ENCODE measurements around the gene SYPL1.

DNA sequence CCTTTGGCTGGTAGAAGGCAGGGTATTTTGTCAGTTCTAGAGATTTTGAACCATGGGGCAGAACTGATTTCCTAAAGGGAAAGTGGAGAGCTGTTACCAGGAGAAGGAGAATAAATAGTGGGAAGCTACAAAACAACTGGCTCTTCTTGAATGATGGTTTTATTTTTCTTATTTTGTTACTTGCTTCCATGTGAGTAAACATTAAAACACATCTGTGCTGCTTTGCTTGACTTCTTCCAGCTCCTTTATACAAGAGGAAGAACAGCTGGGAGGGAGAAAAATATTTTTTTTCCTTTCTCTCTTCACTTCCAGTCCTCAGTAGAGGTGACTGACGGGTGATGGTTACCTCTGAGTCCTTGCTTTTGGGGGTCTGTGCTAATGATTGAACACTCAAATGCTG lies 30.0 kb upstream of the SYPL1 start:
- no peak for TF ChIP-seq POLR2A (IDR thresholded peaks at IDR 0.05)
- TF ChIP-seq, protein P1, sequence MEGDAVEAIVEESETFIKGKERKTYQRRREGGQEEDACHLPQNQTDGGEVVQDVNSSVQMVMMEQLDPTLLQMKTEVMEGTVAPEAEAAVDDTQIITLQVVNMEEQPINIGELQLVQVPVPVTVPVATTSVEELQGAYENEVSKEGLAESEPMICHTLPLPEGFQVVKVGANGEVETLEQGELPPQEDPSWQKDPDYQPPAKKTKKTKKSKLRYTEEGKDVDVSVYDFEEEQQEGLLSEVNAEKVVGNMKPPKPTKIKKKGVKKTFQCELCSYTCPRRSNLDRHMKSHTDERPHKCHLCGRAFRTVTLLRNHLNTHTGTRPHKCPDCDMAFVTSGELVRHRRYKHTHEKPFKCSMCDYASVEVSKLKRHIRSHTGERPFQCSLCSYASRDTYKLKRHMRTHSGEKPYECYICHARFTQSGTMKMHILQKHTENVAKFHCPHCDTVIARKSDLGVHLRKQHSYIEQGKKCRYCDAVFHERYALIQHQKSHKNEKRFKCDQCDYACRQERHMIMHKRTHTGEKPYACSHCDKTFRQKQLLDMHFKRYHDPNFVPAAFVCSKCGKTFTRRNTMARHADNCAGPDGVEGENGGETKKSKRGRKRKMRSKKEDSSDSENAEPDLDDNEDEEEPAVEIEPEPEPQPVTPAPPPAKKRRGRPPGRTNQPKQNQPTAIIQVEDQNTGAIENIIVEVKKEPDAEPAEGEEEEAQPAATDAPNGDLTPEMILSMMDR (IDR thresholded peaks at IDR 0.05) = no peak

Data from thyroid gland (tissue), 4 donors.